HG02943 (cell line): ENCODE measurements around the gene ABCA4.
"Not testable (repeated sequence)": the region's sequence is repeated elsewhere in the genome, so short reads cannot be mapped to it uniquely, and the experiment has no call there.

ENCODE experiments used
- ATAC-seq: cut with Tn5 transposase; IDR thresholded peaks from one replicate; pipeline ENCODE4 v1.9.1; 2021; ENCODE audit warnings: mild to moderate bottlenecking, low read depth, moderate library complexity; ENCODE audit not compliant: unreplicated experiment

Gene ABCA4

DNA sequence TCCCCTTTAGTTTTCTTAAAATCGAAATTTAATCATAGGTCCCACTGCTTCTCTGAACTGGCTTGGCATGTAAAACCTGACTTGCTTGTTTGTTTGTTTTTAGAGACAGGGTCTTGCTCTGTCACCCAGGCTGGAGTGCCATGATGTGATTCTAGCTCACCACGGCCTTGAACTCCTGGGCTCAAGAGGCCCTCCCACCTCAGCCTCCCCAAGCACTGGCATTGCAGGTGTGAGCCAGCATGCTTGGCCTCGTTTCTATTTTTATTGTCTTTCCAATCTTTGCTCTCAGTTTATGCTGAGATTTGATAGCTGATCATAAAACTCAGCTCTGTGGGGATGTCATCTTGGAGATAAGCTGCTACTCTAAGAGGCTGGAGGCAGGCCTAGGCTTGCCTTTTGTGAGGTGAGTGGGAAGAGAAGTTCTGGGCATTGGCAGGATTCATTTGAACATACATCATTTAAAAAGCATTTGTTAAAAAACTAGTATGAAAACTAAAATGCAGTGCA is 160.3 kb downstream of the ABCA4 start:
- ATAC-seq = no peak

DNA sequence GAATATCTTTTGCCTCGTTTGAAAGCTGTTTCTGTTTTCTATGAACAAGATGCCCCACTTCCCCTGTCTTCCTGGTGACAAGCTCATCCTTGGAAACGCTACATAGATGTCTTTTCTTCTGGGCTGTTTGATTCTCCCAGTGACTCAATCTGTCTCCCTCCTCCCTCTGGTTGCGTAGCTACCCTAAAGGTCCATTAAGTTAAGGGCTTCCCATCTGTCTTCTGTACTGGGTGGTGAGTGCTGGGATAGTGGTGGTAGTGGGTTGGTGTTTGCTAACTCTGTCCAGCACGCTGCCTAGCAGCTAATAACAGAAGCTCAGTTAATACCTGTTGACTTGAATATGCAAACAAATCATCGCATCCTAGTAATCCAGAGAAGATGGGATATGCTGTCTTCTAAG is 161.5 kb downstream of the ABCA4 start:
- no peak for ATAC-seq

DNA sequence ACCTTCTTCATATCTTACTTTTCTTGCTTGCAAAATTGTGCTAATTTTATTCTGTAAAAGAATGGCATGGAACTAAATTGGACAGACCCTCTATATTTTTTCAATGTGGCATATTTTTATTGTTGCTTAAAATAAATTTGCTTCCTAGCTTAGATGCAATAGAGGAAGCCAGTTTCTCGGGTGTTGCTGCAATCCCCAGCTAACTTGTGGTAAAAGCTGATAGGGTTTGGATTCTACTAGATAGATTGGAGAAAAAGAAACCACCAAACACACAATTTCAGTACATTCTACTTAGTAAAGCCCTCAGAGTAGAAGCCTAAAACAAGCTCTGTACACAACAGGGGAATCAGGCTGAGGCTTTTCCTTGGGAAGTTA is 162.2 kb downstream of the ABCA4 start:
- no peak for ATAC-seq

DNA sequence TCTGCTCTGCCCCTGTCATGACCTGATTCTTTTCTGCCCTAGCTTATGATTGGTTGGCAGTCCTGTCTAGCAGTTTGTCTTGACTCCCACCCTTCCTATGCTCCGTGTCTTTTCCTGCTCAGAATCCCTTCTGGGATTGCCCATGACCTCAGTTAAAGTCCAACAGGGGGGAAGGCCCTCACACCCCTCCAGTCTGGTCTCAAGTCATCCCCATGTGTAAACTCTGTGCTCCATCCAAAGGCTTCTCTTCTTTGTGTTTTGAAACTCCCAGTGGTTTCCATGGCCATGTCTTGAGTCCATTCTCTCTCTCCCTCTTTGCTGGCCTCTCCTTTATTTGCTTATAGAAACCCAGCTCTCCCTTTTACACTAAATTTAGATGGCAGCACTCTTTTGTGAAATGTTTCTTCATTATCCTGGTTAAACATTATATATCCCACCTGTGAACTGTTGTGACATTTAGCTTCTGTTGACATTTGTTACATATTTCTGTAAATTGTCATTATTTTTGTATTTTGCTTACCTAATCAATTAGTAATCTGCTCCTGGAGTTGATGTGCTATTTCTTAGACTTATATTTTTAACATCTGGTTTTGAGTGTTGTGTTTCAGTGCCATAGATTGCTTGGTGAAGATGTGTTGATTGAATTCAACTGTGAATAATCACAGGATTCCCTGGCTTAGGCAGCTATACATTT is 162.8 kb downstream of the ABCA4 start:
- no peak for ATAC-seq

DNA sequence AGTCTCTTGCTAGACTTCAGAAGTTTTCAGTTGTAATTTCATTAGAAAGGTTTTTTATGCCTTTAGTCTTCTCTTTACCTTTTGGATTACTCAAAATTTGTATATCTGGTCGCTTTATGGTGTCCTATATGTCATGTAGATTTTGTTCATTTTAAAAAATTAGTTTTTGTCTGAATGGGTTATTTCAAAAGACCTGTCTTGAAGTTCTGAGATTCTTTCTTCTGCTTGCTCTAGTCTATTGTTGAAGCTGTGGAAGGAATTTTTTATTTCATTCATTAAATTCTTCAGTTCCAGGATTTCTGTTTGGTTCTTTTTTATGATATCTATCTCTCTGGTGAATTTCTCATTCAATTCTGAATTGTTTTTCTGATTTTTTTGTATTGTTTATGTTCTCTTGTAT is 165.2 kb downstream of the ABCA4 start:
- ATAC-seq = no peak

DNA sequence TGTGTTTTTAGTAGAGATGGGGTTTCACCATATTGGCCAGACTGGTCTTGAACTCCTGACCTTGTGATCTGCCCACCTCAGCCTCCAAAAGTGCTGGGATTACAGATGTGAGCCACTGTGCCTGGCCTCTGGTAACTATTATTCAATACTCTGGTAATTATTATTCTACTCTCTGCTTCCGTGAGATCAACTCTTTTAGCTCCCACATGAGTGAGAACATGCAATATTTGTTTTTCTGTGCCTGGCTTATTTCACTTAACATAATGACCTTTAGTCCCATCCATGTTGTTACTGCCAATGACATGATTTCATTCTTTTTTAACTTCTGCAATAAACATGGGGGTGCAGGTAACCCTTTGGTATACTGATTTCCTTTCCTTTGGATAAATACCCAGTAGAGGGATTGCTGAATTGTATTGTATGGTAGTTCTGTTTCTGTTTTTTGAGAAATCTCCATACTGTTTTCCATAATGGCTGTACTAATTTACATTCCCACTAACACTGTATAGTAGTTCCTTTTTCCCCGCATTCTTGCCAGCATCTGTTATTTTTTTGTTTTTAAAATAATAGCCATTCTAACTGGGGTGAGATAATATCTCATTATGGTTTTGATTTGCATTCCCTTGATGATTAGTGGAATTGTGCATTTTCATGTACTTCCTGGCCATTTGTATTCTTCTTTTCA is 173.8 kb downstream of the ABCA4 start:
- ATAC-seq = not testable (repeated sequence)
